Gastroesophageal sphincter (tissue), 3 donors: Measurements from ENCODE around the gene MAT1A.

Source experiments
- POLR2A ChIP-seq, 2 donors: fragments of 450-650 bp; IDR thresholded peaks; one replicate each; pipeline ENCODE4 v1.6.1; 2017; ENCODE audit warnings: antibody characterized with exemption in 2 of 2, mild to moderate bottlenecking in 2 of 2, moderate library complexity in 1 of 2
- TF ChIP-seq, protein P1 (sequence below), 4 experiments: fragments of 200-600 bp in 2 of 4; fragments of 450-650 bp in 2 of 4; sonication (generic) in 1 of 4; IDR thresholded peaks; one replicate each; pipeline ENCODE4 v1.5.1; 2017 to 2019; ENCODE audit warnings: antibody characterized with exemption in 4 of 4, mild to moderate bottlenecking in 2 of 4, moderate library complexity in 2 of 4

DNA sequence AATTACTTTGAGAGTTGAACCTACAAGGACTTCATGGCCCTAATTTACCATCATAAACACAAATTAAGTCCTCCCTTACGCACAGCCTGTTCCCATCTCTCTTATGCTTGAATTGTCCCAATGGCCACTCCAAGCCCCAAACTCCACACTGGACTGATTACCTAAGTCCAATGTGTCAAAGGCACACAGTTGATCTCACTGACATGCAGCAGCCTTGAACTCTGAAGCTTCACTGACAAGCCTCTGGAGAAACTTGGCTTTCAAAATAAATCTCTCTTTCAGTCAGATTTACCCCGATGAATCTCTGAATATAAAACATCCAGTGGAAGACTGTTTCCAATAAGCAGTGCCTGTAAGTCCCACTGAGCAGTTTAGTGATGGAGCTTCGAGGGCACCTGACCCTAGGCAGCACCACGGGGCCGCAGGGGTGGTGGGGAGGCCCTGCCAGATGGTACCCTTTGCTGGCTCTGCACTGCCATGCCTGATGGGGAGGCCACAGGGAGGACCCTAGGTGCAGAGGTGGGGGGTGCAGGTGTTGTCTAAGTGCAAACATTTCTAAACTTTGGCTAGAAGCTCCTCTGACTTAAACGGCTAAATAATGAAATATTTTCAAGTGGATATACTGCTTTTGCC, 3.3 kb upstream of the MAT1A start:
- no peak for TF ChIP-seq POLR2A (IDR thresholded peaks at IDR 0.05)
- TF ChIP-seq, protein P1, sequence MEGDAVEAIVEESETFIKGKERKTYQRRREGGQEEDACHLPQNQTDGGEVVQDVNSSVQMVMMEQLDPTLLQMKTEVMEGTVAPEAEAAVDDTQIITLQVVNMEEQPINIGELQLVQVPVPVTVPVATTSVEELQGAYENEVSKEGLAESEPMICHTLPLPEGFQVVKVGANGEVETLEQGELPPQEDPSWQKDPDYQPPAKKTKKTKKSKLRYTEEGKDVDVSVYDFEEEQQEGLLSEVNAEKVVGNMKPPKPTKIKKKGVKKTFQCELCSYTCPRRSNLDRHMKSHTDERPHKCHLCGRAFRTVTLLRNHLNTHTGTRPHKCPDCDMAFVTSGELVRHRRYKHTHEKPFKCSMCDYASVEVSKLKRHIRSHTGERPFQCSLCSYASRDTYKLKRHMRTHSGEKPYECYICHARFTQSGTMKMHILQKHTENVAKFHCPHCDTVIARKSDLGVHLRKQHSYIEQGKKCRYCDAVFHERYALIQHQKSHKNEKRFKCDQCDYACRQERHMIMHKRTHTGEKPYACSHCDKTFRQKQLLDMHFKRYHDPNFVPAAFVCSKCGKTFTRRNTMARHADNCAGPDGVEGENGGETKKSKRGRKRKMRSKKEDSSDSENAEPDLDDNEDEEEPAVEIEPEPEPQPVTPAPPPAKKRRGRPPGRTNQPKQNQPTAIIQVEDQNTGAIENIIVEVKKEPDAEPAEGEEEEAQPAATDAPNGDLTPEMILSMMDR (IDR thresholded peaks at IDR 0.05), result no peak
